ENCODE measurements around the gene AGAP1. TPM values are rescaled to one million over a fixed set of nuclear protein-coding genes. Genes with fewer than 3 reads are reported as not detected.

Gene AGAP1
- total and polyA plus RNA-seq, 9 donors = 5.7 to 32.2 (median 20.2) TPM

GRCh38 chr2:235963853-235964577, 470.2 kb downstream of the AGAP1 start:
- peaks cover 3% of the 10 kb centered on the region for H3K4me1 ChIP-seq (ENCODE audit: insufficient read depth)
- no peaks in the 10 kb centered on the region for H3K27me3 ChIP-seq
- no peak overlapping the region for H3K4me3 ChIP-seq
- no peaks in the 10 kb centered on the region for H3K9me3 ChIP-seq
- DNase-seq = no peak
- 91 to 92% (median 91%) methylated on average over 17 of the region's 17 CpGs for WGBS, 3 donors
- intact Hi-C loops (cut with DNase I) = no loop called here
- H3K36me3 ChIP-seq = no peaks in the 10 kb centered on the region
- H3K27ac ChIP-seq = no peak overlapping the region
- TF ChIP-seq EP300 (IDR thresholded peaks at IDR 0.05) (no peak), CTCF (IDR thresholded peaks at IDR 0.05) (no peak), POLR2A (IDR thresholded peaks at IDR 0.05) (no peak)

- TF ChIP-seq EP300 (IDR thresholded peaks at IDR 0.05) = no peak
- TF ChIP-seq POLR2A (IDR thresholded peaks at IDR 0.05) = no peak
- no peak for TF ChIP-seq CTCF (IDR thresholded peaks at IDR 0.05)
- H3K9me3 ChIP-seq = no peaks in the 10 kb centered on the region
- no peak overlapping the region for H3K4me3 ChIP-seq
- no peaks in the 10 kb centered on the region for H3K27me3 ChIP-seq
- WGBS, 3 donors = 85 to 90% (median 89%) methylated on average over 13 of the region's 13 CpGs
- no peaks in the 10 kb centered on the region for H3K36me3 ChIP-seq
- intact Hi-C loops (cut with DNase I) = no loop called here
- H3K4me1 ChIP-seq (ENCODE audit: insufficient read depth) = no peaks in the 10 kb centered on the region
- H3K27ac ChIP-seq = no peak overlapping the region
- DNase-seq = no peak
These were observed 471.0 kb downstream of the AGAP1 start for GRCh38 chr2:235964787-235965390.

GRCh38 chr2:235966396-235966795, 472.6 kb downstream of the AGAP1 start:
- no peak overlapping the region for H3K4me3 ChIP-seq
- WGBS, 3 donors = 87 to 92% (median 91%) methylated on average over 6 of the region's 6 CpGs
- no peaks in the 10 kb centered on the region for H3K4me1 ChIP-seq (ENCODE audit: insufficient read depth)
- no peak overlapping the region for H3K27ac ChIP-seq
- intact Hi-C loops (cut with DNase I) = no loop called here
- H3K27me3 ChIP-seq = no peaks in the 10 kb centered on the region
- H3K9me3 ChIP-seq = no peaks in the 10 kb centered on the region
- TF ChIP-seq POLR2A (IDR thresholded peaks at IDR 0.05) (no peak), EP300 (IDR thresholded peaks at IDR 0.05) (no peak), CTCF (IDR thresholded peaks at IDR 0.05) (no peak)
- DNase-seq = no peak
- no peaks in the 10 kb centered on the region for H3K36me3 ChIP-seq

DNA sequence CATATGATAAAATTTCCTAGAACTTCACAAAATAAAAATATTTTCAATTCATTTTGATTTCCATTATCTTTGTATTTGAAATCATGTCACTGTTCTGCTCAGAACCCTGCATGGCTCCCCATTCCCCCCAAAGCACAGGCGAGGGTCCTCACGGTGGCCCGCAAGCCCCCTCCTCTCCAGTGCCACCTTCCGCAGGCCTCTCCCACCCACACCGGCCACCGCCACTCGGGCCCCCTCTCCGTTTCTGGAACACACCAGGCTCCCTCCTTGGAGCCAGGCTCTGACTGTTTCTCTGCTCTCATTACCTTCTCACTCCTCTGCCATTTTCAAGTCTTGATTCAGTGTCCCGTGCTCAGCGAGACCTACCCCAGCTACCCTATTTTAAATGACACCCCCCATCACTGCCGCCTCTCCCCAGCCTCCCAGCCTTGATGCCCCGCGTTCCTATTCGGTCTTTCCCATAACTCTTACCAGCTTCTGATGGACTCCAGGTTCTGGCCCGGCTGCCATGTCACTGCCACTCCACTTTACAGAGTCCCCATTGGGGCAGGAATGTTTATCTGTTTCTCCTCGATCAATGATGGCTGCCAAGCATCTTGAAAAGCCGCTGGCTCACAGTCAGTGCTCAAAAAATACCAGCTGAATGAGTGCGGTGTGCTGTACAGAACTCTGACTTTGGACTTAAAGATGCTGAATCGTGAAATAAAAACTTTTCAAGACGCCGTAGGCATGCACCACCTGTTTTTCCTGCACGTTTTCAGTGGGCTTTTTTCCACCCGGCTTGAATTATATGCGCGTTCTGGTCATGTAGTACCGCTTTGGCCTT, 473.3 kb downstream of the AGAP1 start:
- no peaks in the 10 kb centered on the region for H3K27me3 ChIP-seq
- intact Hi-C loops (cut with DNase I) = no loop called here
- H3K4me1 ChIP-seq (ENCODE audit: insufficient read depth) = no peaks in the 10 kb centered on the region
- TF ChIP-seq EP300 (IDR thresholded peaks at IDR 0.05) (no peak), POLR2A (IDR thresholded peaks at IDR 0.05) (no peak), CTCF (IDR thresholded peaks at IDR 0.05) (no peak)
- WGBS, 3 donors = 95 to 96% (median 95%) methylated on average over 26 of the region's 26 CpGs
- DNase-seq = no peak
- H3K9me3 ChIP-seq = no peaks in the 10 kb centered on the region
- no peak overlapping the region for H3K27ac ChIP-seq
- no peaks in the 10 kb centered on the region for H3K36me3 ChIP-seq
- H3K4me3 ChIP-seq = no peak overlapping the region
